Hepatocyte (in vitro differentiated cells): ENCODE data around the gene PPM1B. TPM values are rescaled to one million over a fixed set of nuclear protein-coding genes. Genes with fewer than 3 reads are reported as not detected.
A peak's percentile ranks its signal among the peaks of the same experiment; 100 is the strongest.

Source experiments
- DNase-seq: peaks from one replicate; pipeline ENCODE4 v3.0.0-alpha.2; 2016; ENCODE audit warnings: low spot score
- H2AFZ ChIP-seq: fragments of 200-600 bp; sonication (generic); 2 replicates; pipeline ENCODE4 v1.6.0; 2016; ENCODE audit warnings: antibody characterized with exemption, mild to moderate bottlenecking
- H3K27ac ChIP-seq: fragments of 200-600 bp; sonication (generic); 2 replicates; pipeline ENCODE4 v1.5.1; 2016; ENCODE audit warnings: mild to moderate bottlenecking
- H3K27me3 ChIP-seq: fragments of 200-600 bp; sonication (generic); 2 replicates; pipeline ENCODE4 v1.6.1; 2016
- H3K36me3 ChIP-seq: fragments of 200-600 bp; sonication (generic); replicated peaks from 2 replicates; pipeline ENCODE4 v1.5.1; 2016; ENCODE audit warnings: low read depth; ENCODE audit not compliant: insufficient read depth
- H3K4me1 ChIP-seq: fragments of 200-600 bp; sonication (generic); 2 replicates; pipeline ENCODE4 v1.5.1; 2016; ENCODE audit warnings: mild to moderate bottlenecking, moderate library complexity; ENCODE audit not compliant: insufficient read depth
- H3K4me2 ChIP-seq: fragments of 200-600 bp; sonication (generic); 2 replicates; pipeline ENCODE4 v1.6.0; 2016
- H3K4me3 ChIP-seq: fragments of 200-600 bp; sonication (generic); 2 replicates; pipeline ENCODE4 v1.5.1; 2016; ENCODE audit warnings: mild to moderate bottlenecking
- H3K79me2 ChIP-seq: fragments of 200-600 bp; sonication (generic); 2 replicates; pipeline ENCODE4 v1.6.0; 2017; ENCODE audit warnings: mild to moderate bottlenecking
- H3K9me2 ChIP-seq: fragments of 200-600 bp; sonication (generic); replicated peaks from 2 replicates; pipeline ENCODE4 v1.6.0; 2017; ENCODE audit warnings: mild to moderate bottlenecking; ENCODE audit not compliant: insufficient read depth
- H3K9me3 ChIP-seq: fragments of 200-600 bp; sonication (generic); 2 replicates; pipeline ENCODE4 v1.5.1; 2016; ENCODE audit warnings: low read depth, mild to moderate bottlenecking
- H4K20me1 ChIP-seq: fragments of 200-600 bp; sonication (generic); 2 replicates; pipeline ENCODE4 v1.6.0; 2016; ENCODE audit warnings: mild to moderate bottlenecking; ENCODE audit not compliant: insufficient read depth, poor library complexity, severe bottlenecking
- CTCF ChIP-seq: fragments of 200-600 bp; sonication (generic); IDR thresholded peaks from 2 replicates; pipeline ENCODE4 v1.5.1; 2016; ENCODE audit warnings: antibody characterized with exemption, mild to moderate bottlenecking; ENCODE audit not compliant: poor library complexity
- EZH2 ChIP-seq: fragments of 200-600 bp; sonication (generic); IDR thresholded peaks from 2 replicates; pipeline ENCODE4 v1.6.1; 2016; ENCODE audit warnings: antibody characterized with exemption, mild to moderate bottlenecking, borderline replicate concordance
- EZH2phosphoT487 ChIP-seq: fragments of 200-600 bp; sonication (generic); IDR thresholded peaks from one replicate; pipeline ENCODE4 v1.6.1; 2018; ENCODE audit warnings: antibody characterized with exemption, mild to moderate bottlenecking, low read depth, moderate library complexity; ENCODE audit not compliant: unreplicated experiment, severe bottlenecking
- WGBS: methylation state at CpG from one replicate; pipeline ENCODE4 v1.1.6; 2016; ENCODE audit warnings: low lambda C conversion rate; ENCODE audit errors: missing lambda C conversion rate; 5-methylcytosine and 5-hydroxymethylcytosine counted together
- polyA plus RNA-seq: library from polyadenylated mRNA; unstranded; fragments of >200 nt; fragmentation: Nextera tagmentation; extraction: Ambion mirVana; gene quantifications from 2 replicates; pipeline ENCODE4 v1.2.1, GENCODE V29; 2016
- total RNA-seq: library from RNA; depleted of rRNA; stranded (reverse); fragments of >200 nt; gene quantifications from 2 replicates; pipeline ENCODE4 v1.2.3, GENCODE V29; 2014

Gene PPM1B
- total and polyA plus RNA-seq, 2 experiments from 2014 or later = 39.1 to 49.1 TPM

DNA sequence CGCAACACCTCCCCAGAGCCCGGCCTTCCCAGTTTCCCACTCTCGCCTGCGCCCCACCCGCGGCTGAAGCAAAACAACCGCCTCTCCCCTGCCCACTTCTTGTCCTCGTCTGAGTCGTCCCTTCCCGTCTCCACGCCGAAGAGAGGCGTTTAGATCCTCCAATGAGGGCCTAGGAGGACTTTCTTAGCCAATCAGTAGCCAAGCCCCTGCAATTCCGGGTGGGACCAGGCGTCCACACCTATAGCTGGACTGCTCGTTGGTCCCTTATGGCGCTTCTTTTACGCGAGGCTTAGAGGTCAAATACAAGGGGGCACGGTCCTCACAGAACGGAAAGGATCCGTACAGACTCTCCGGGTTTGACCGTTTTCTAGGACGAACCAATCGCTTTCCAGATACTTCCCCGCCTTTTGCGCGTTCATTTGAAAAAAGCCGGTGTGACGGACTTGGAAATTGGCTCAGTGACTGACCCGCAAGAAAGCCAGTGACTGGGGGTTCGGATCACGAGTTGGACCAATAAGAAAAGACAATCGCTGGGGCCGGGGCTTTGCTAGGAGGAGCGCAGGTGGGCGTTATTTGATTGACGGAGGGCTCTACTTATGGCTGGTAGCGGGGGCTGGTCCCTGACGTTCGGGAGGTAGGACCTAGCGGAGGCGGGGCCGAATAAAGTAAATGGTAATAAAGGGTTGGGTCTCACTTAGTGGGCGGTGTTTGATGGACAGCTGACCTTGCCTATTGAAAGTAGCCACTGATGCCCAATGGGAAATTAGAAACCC is 581 bp upstream of the PPM1B start:
- H3K4me1 ChIP-seq = peaks cover 6% of the 10 kb centered on the region
- 1% methylated on average over 43 of the region's 46 CpGs for WGBS
- H3K4me2 ChIP-seq = peak overlapping the region; percentile 69
- H3K27me3 ChIP-seq = no peaks in the 10 kb centered on the region
- peak overlapping the region; percentile 90 for H3K27ac ChIP-seq
- no peaks in the 10 kb centered on the region for H3K9me3 ChIP-seq
- H3K79me2 ChIP-seq = peaks cover 38% of the 10 kb centered on the region
- H4K20me1 ChIP-seq = peaks cover 34% of the 10 kb centered on the region
- no peak for TF ChIP-seq CTCF
- TF ChIP-seq EZH2phosphoT487 = no peak
- no peak for TF ChIP-seq EZH2
- H3K9me2 ChIP-seq = no peaks in the 10 kb centered on the region
- DNase-seq = peak; percentile 100
- H3K36me3 ChIP-seq = no peaks in the 10 kb centered on the region
- H2AFZ ChIP-seq = peak overlapping the region; percentile 24
- H3K4me3 ChIP-seq = peak overlapping the region; percentile 14

DNA sequence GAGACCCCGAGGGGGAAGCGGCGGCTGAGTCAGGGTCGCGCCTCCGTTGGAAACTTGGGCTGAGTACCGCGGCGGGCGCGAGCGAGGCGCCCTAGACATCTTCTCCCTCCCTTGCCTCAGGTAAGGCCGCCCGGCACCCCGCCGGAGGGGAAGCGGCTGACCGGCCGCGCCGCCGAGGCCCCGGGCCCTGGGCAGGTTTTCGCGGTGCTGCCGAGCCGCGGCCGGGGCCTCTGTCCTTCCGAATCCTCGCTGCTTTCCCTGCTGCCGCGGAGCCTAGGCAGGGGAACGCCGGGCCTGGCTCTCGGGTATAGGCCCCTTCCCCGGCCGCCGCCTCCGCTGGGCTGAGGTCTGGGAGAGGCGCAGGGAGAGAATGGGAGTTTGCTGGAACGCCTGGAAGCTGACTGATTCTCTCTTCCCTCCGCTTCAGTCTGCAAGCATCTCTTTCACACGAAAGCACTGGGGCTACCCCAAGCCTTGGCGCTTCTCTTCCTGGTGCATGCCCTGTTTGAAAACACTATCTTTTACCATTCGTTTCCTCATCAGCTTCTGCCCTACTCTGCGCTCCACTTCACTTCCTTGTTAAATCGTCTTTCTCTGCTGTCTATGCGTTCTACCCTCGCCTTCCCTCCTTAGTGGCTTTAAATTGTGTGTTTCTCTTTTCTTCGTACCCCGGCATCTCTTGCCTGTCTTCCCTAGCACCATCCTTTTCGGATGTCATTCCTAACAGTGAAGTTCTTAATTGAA is 652 bp downstream of the PPM1B start:
- no peak for TF ChIP-seq EZH2
- TF ChIP-seq CTCF = no peak
- no peak for TF ChIP-seq EZH2phosphoT487
- peaks cover 6% of the 10 kb centered on the region for H3K4me1 ChIP-seq
- DNase-seq = peak; percentile 63
- peak overlapping the region; percentile 97 for H3K4me3 ChIP-seq
- H3K4me2 ChIP-seq = peak overlapping the region; percentile 85
- H3K9me2 ChIP-seq = no peaks in the 10 kb centered on the region
- no peaks in the 10 kb centered on the region for H3K9me3 ChIP-seq
- peak overlapping the region; percentile 91 for H3K27ac ChIP-seq
- H4K20me1 ChIP-seq = peaks cover 46% of the 10 kb centered on the region
- H3K79me2 ChIP-seq = peaks cover 51% of the 10 kb centered on the region
- peak overlapping the region; percentile 34 for H2AFZ ChIP-seq
- H3K36me3 ChIP-seq = no peaks in the 10 kb centered on the region
- WGBS = 1% methylated on average over 30 of the region's 54 CpGs
- no peaks in the 10 kb centered on the region for H3K27me3 ChIP-seq

DNA sequence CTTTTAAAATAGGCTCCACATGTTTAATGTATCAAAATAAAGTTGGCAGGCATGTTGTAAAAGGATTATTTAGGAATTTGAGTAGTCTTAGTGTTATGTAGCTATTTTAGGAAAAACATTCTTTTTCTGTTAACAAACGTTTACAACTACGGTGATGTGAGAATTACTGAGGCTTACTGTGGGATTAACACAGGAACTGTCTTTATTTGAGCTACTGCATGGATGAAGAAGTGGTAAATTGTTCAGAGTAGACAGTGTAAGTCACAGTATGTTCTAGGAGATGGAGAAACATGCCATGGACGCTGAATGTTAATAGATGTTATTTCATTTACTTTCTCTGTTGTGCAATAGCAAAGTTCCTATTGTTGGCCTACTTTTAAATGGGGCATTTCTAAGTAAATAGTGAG is 1.6 kb downstream of the PPM1B start:
- peaks cover 60% of the 10 kb centered on the region for H3K79me2 ChIP-seq
- peak; percentile 25 for DNase-seq
- no peak overlapping the region for H2AFZ ChIP-seq
- H3K36me3 ChIP-seq = no peaks in the 10 kb centered on the region
- H3K4me1 ChIP-seq = peaks cover 6% of the 10 kb centered on the region
- no peaks in the 10 kb centered on the region for H3K9me3 ChIP-seq
- TF ChIP-seq CTCF (no peak), EZH2 (no peak), EZH2phosphoT487 (peak; percentile 42)
- H3K9me2 ChIP-seq = no peaks in the 10 kb centered on the region
- WGBS = 0% methylated on average over 3 of the region's 3 CpGs
- H3K4me3 ChIP-seq = peak overlapping the region; percentile 97
- no peaks in the 10 kb centered on the region for H3K27me3 ChIP-seq
- H3K4me2 ChIP-seq = peak overlapping the region; percentile 85
- peak overlapping the region; percentile 91 for H3K27ac ChIP-seq
- H4K20me1 ChIP-seq = peaks cover 54% of the 10 kb centered on the region
